Stimulated activated CD8-positive, alpha-beta memory T cell treated with anti-CD3 and anti-CD28 coated beads, Interleukin-2, amount 100 ng/mL, for 1 hour (primary cell): ENCODE results near the gene POM121C.
"Not testable (repeated sequence)": the region's sequence is repeated elsewhere in the genome, so short reads cannot be mapped to it uniquely, and the experiment has no call there.

Experiments
- DNase-seq, 2 donors: peaks; one replicate each; pipeline ENCODE4 v3.0.0-alpha.2; 2020; ENCODE audit warnings: low read depth in 2 of 2

POM121C gene

DNA sequence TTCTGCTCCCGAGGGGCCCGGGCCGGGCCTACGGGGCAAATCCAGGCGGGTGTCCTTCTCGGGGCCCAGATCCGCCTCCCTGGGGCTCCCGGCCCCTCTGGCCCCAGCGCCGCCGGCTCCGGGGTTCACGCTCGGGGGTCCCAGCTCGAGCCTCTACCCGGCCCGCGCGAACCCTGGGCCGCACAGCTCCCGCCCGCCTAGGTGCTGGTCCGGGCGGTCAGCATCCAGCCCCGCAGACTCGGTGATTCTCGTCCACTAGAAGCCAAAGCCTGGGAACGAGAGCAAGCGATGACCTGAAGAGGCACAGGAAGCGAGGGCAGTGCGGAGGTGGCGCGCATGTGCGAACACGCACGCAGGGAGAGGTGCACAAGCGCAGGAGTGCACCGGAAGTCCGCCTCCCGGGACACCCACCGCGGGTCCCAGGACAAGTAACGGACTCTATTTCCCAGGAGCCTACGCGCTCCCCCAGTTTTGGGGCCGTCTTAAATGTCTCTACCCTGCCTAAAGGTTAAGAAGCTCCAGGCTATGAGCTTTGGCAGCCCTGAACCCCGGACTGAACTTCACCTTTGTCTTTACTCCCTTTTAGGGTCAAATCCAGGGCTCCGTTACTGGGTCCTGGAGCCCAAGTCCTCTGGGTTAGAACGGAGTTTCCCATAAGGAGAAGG lies at the start of gene POM121C:
Gene POM121C, minus strand, starts transcription at position 321 of the 665 bp plus-strand sequence. CDS start 44,803 bp downstream, outside the sequence.
- DNase-seq, result peak; percentile 60 to 69

DNA sequence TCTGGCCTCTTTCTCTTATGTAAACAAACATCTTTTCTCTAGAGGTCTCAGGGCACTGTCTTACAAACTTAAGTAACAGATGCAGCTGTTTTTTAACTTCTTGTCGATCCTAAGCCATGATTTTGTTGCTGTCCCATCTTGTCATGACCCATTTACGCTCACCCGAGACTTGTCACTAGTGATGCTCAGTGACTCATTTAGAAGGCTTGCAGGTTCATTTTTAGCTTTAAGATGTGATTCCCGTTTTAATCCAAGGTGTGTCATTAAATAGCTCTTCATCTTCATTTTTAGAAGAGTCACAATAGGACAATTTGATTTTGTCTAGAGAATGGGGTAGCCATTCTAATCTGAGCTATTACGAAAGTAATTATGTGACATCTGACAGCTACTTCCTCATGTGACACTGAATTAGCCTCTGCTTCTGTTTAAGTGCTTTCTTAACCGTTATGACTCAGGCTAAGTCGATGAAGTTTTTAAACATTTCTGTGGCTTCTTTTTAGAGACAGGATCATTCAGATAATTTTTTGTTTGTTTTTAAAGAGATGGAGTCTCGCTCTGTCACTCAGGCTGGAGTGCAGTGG lies 48.7 kb upstream of the POM121C start:
- no peak for DNase-seq

DNA sequence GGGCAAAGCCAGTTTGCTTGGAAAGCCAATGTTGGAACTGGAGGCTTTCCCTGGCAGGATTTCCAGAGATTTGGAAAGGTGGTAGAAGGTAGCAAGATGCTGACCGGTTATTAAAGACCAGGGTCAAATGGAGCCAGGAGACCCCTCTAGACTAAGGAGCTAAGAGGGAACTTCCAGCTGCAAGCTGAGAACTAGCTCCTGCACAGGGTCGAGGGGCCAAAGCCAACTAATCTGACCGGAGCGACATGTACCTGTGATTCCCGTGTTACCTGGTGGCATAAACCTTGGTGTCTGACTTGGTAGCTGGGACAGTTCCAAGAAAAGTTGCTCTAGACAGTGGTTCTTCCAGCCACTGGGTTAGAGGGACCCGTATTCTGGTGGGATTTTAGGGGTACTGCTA lies 47.8 kb upstream of the POM121C start:
- no peak for DNase-seq

DNA sequence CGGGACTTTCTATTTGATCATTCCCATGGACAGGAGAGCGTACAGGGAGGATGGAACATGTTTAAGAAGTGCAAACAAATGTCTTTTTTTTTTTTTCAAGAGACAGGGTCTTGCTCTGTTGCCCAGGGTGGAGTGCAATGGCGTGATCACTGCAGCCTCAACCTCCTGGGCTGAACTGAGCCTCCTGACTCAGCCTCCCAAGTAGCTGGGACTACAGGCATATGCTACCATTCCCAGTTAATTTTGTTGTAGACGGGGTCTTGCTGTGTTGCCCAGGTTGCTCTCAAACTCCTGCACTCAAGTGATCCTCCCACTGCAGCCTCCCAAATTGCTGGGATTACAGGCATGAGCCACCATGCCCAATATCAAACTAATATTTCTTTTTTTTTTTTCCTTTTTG lies 46.5 kb upstream of the POM121C start:
- DNase-seq, result no peak

DNA sequence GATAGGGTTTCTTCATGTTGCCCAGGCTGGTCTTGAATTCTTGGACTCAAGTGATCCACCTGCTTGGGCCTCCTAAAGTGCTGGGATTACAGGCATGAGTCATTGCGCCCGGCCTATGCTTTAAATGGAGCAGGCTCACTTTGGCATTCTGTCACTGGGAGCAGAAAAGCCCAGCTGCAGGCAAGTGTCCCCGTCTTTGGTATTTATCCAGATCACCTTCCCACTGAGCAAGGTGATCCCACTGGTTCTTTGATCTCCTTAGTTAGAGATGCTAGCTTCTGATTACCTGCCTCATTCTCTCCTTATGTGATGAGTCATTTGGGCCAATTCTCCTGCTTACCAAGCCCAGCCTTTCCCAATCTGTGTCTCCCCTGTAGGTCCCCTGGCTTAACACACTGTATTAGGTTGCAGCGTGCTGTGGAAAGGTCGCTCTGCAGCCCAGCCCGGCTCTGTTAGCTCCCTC lies 45.3 kb upstream of the POM121C start:
- DNase-seq, result no peak

DNA sequence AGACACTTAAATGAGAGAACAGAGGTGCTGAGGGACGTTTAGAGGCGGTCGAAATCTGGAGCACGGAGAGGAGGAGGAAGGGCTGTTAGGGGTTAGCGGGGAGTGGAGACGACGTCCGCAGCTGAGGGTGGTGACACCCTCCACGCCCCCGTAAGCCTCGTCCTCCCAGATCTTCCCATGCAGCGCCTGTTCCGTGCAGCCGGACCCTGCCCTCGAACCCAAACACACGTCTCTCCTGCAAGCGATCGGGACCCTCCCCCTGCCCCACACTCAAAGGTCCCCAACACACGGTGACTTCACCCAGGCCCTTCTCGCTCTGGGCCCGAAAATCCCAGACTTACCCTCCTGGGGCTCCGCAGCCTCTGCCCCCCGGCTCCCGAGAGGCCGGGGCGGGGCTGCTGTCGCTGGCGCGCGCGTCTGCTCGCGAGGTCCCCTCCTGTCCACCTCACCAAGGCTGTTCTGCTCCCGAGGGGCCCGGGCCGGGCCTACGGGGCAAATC lies 41.2 kb upstream of the POM121C start:
- DNase-seq, result not testable (repeated sequence)

DNA sequence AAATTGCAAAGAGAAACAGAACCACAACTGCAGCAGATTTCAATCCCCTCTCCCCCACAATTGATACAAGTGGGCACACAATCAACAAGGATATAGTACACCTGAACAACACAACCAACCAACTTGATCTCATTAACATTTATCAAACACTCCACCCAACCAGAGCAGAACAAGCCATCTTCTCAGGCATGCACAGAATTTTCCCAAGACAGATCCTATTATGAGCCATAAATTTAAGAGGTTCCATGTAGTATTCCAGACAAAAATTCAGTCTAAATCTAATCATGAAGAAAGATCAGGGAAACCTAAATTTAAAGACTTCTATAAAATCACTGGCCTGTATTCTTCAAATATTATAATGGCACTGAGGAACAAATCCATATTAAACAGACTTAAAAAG lies 35.6 kb upstream of the POM121C start:
- not testable (repeated sequence) for DNase-seq

DNA sequence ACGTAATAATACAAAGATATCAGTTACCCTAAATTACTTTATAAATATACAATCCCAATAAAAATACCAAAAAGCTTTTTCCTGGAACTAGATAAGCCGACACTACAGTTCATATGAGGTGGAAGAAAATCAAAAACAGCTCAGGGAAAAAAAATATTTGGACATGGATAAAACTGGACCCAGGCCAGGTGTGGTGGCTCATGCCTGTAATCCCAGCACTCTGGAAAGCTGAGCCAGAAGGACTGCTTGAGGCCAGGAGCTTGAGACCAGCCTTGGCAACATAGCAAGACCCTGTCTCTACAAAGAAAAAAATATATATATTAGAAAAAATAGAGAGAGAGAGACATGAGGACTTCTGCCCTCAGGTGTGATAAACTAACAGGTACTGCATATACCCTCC lies 32.7 kb upstream of the POM121C start:
- not testable (repeated sequence) for DNase-seq

DNA sequence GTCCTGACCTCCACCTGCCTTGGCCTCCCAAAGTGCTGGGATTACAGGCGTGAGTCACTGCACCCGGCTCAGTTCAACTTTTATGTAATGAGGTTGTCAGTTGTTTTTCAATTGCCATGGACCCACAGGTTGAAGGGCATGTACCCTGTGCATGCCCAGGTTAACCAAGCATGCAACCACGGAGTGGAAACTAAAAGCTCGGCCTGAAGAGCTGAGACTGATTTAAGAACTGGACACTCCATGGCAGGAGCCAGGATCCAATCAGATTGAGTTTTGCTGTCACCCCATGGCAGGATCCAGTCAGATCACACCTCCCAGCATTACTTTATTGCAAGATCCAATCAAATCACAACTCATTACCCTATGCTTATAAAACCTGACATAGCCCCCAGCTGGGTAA lies 22.9 kb upstream of the POM121C start:
- DNase-seq, result not testable (repeated sequence)

DNA sequence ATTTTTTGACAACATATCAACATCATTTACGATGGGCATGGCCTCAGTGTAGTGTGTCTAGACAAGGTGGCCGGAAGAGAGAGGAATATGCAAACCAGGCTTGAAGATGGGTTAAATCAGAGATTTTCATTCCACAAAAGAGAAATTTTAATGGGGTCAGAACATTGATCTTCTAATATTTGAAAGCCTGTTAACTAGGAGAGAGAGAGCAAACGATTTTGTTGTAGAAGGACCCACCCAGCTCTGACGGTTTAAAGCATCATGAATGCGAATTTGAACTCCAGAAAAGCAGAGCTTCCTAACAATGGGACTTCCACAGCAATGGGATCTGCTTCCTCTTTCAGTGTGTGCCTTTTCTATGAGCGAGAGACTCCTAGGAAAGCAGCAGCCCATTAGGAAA lies 5.9 kb upstream of the POM121C start, which contains the start of gene SPDYE5:
Gene SPDYE5, plus strand, starts transcription at position 301 of the 400 bp plus-strand sequence. CDS start 1,728 bp downstream, outside the sequence.
- not testable (repeated sequence) for DNase-seq

DNA sequence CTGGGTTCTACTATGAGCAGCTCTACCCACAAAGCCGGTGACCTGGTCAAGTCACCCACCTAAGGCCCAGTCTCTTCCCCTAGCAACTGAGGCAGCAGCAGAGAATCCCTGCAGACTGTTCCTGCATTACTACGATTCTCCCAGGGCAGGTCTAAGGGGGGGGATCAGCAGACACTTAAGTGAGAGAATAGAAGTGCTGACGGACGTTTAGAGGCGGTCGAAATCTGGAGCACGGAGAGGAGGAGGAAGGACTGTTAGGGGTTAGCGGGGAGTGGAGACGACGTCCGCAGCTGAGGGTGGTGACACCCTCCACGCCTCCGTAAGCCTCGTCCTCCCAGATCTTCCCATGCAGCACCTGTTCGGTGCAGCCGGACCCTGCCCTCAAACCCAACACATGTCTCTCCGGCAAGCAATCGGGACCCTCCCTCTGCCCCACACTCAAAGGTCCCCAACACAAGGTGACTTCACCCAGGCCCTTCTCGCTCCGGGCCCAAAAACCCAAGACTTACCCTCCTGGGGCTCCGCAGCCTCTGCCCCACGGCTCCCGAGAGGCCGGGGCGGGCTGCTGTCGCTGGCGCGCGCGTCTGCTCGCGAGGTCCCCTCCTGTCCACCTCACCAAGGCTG lies 632 bp downstream of the POM121C start:
- DNase-seq, result not testable (repeated sequence)

DNA sequence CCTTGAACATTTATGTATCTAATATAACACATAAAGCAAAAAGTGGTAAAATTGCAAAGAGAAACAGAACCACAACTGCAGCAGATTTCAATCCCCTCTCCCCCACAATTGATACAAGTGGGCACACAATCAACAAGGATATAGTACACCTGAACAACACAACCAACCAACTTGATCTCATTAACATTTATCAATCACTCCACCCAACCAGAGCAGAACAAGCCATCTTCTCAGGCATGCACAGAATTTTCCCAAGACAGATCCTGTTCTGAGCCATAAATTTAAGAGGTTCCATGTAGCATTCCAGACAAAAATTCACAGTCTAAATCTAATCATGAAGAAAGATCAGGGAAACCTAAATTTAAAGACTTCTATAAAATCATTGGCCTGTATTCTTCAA lies 5.8 kb downstream of the POM121C start:
- DNase-seq, result not testable (repeated sequence)

DNA sequence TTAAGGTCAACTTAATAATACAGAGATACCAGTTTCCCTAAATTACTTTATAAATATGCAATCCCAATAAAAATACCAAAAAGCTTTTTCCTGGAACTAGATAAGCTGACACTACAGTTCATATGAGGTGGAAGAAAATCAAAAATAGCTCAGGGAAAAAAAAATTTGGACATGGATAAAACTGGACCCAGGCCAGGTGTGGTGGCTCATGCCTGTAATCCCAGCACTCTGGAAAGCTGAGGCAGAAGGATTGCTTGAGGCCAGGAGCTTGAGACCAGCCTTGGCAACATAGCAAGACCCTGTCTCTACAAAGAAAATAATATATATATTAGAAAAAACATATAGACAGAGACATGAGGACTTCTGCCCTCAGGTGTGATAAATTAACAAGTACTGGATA lies 8.6 kb downstream of the POM121C start:
- not testable (repeated sequence) for DNase-seq

DNA sequence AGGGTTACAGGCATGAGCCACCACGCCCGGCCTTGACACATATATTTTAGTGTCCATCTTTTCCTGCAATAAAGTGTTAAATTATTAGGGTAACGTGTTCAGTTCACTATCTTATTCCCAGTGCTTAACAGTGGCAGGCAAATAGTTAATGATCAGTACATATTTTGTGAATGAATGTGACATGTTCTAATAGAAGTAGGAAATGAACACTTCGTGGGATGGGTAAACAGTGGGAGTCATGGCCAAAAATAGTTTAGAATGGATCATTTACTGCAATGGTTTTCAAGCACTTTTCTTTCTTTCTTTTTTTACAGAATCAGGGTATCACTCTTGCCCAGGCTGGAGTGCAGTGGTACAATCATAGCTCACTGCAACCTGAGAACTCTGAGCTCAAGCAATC lies 15.9 kb downstream of the POM121C start:
- not testable (repeated sequence) for DNase-seq

DNA sequence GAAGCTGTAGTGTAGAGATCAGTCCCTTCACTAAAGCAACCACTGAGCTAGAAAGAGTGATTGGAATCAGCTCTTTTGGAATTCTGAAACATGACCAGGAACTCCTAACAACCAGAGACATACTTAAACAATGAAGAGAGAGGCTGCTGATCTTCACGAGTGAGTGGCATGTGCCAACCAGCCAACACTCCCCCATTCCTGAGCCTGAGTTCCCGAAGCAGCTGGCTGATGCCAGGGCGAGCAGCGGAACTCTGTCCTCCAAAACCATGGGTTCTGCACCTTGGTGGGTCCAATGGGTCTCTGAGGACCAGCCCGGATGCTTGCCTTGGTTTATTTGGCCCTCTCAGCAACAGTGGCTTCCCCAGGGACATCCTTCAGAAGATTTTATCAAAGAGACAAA lies 25.6 kb downstream of the POM121C start:
- not testable (repeated sequence) for DNase-seq

DNA sequence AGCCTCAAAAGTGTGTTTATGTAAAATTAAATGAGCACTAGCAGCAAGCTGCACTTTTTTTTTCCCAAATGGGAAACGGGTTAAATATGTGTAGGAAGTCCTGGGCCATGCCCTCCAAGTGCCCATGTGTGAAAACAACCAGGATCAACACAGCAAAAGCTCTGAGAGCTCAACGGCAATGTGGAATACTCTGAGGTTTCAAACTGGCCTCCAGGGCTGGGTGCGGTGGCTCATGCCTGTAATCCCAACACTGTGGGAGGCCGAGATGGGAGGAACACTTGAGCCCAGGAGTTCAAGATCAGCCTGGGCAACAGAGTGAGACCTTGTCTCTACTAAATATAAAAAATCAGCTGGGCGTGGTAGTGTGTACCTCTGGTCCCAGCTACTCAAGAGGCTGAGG lies 28.1 kb downstream of the POM121C start:
- not testable (repeated sequence) for DNase-seq

DNA sequence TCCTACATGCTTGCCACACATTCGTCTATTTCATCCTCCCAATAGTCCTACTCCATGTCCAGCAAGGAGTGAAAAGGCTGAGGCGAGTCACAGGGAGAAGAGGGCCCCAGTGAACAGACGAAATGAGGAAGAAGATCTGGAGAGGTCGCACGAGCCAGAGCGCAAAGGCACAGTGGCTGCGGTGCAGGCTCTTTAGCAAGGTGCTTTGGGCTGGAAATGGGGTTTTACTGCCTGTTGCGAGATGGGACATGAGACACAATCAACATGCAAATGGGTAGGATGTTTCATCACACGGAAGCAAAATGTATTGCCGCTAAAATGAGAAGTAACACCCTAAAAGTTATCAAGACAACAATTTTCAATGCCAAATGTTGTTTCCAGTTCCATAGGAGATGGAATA lies 29.7 kb downstream of the POM121C start:
- not testable (repeated sequence) for DNase-seq

DNA sequence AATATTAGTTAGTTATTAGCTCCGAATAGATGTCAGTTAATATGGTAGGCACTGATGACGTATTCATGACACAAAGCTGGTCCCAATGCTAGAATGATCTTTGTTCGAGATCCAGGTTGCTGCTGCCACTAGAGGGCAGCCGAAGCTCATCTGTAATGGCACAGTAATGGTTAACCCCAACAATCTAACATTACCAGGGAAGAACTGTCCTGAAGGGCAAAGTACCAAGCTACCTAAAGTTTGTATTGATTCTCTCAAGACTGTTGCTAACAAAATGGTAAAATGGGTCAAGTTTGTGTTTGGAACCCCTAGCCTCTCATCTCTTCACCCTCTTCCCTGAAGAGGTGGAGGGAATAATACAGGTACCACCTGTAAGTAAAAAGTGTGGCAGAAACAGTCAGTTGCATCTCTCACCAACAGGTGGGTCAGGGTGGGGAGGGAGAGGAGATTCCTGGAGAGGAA lies 33.6 kb downstream of the POM121C start:
- not testable (repeated sequence) for DNase-seq

DNA sequence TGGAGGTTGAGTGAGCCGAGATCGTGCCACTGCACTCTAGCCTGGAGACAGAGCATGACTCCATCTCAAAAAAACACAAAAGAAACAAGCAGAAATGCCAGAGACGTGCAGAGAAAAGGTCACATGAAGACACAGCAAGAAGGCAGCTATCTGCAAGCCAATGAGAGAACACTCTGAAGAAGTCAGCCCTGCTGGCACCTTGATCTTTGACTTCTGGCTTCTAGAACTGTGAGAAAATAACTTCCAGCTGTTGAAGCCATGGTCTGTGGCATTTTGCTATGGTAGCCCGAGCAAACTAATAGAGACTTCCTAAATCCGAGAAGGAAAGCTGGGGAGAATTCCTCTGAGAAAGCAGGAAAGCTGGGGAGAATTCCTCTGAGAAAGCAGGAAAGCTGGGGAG lies 36.2 kb downstream of the POM121C start:
- not testable (repeated sequence) for DNase-seq

DNA sequence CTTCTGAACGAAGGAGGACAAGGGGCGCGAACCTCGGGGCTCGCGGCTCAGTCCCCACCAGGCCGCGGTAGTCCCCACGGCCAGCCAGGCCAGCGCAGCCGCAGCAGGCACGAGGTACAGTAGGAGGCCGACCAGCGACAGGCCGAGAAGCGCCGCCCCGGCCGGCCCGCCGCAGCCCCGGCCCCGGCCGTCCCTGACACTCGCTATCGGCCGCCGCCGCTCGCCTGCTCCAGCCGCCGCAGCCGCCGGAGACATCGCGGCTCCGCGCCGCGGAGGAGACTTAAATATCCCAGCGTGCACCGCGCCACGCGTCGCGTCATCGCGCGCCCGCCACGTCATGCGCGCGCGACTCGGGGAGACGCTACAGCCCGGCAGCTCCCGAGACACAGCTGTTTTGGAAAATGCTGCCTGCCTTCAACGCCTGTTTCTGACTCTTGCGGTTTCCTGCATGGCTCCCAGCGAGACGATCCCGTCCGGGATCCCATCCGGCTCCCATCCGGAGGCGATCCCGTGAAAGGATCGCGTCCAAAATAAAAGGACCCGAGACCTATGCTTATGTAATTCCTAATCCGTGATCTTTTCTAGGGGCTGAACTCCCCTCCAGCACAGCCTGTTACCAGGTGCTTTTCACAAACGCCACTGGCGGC lies 43.5 kb downstream of the POM121C start:
- DNase-seq, result not testable (repeated sequence)

DNA sequence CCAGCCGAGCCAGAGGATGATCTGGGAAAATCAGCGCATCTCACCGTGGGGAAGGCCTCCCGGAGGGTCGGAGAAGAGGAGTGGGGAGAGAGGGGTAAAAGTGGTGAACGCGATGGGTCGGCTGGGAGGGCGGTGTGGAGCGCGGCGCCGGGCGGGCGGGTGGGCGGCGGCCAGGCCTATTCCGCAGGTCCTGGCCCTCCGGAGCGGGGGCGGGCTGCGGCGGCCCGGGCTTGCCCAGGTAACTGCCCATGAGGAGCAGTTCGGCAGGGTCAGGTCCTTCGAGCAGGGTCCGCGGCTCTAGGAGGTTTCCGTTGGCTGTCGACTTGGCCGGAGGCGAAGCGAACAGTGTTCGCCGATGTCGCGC lies 44.0 kb downstream of the POM121C start:
- DNase-seq, result not testable (repeated sequence)

DNA sequence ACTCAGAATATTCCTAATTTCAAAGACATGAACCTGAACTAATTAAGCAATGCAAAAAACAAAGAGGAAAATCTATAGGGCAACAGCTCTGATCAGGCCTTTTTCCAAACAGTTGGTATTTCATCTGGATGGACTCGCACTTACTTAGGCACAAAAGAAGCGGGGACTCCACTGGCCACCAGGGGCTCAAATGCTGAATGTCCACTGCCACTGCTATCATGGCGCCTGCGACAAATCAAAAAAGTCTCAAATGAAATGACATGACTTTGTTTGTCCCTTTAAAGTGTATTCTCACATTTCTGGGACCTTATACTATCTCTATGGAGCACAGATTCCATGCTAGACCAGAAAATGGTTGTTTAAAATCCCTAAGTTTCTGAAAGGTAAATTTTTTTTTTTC lies 47.1 kb downstream of the POM121C start:
- DNase-seq, result not testable (repeated sequence)
